Keratinocyte (primary cell): Measurements from ENCODE around the gene RFTN1. TPM values are rescaled to one million over a fixed set of nuclear protein-coding genes. Genes with fewer than 3 reads are reported as not detected.

Experiments used
- DNase-seq: peaks from one replicate; pipeline ENCODE4 v3.0.0-alpha.2; 2011; ENCODE audit warnings: low read depth, missing footprints, low spot score
- FAIRE-seq: peaks from 2 replicates; lab custom pipeline; 2011; peaks lifted over from hg19 to GRCh38; lab: Jason Lieb, UNC
- H2AFZ ChIP-seq: 2 replicates; pipeline ENCODE4 v1.6.0; 2012; ENCODE audit warnings: low read length, control low read depth, inconsistent platforms; ENCODE audit not compliant: control insufficient read depth
- H3K27ac ChIP-seq: 2 replicates; pipeline ENCODE4 v1.5.1; 2011; ENCODE audit warnings: low read length; ENCODE audit not compliant: control insufficient read depth, insufficient read depth
- H3K27me3 ChIP-seq: 3 replicates; pipeline ENCODE4 v1.6.0; 2011; ENCODE audit warnings: low read length; ENCODE audit not compliant: control insufficient read depth, insufficient read depth; ENCODE audit errors: extremely low read depth
- H3K36me3 ChIP-seq, 2 experiments: 2 replicates in 1 of 2; 3 replicates in 1 of 2; pipeline ENCODE4 v1.5.1; 2011; ENCODE audit warnings: low read length in 2 of 2, mild to moderate bottlenecking in 1 of 2; ENCODE audit not compliant: control insufficient read depth in 2 of 2, insufficient read depth in 2 of 2; ENCODE audit errors: extremely low read depth in 1 of 2
- H3K4me1 ChIP-seq: 3 replicates; pipeline ENCODE4 v1.5.1; 2011; ENCODE audit warnings: low read length; ENCODE audit not compliant: control insufficient read depth, insufficient read depth; ENCODE audit errors: extremely low read depth
- H3K4me2 ChIP-seq: 3 replicates; pipeline ENCODE4 v1.6.0; 2011; ENCODE audit warnings: low read depth, low read length; ENCODE audit not compliant: control insufficient read depth, insufficient read depth; ENCODE audit errors: extremely low read depth
- H3K4me3 ChIP-seq, 3 experiments: fragments of 200-600 bp in 1 of 3; sonication (generic) in 1 of 3; 2 replicates in 2 of 3; 3 replicates in 1 of 3; pipeline ENCODE4 v1.5.1; 2011 to 2016; ENCODE audit warnings: low read length in 3 of 3, mild to moderate bottlenecking in 3 of 3, control low read depth in 2 of 3, inconsistent platforms in 1 of 3, low read depth in 1 of 3, mixed read lengths in 1 of 3, mixed run types in 1 of 3, moderate library complexity in 1 of 3; ENCODE audit not compliant: control insufficient read depth in 2 of 3, insufficient read depth in 2 of 3; ENCODE audit errors: extremely low read depth in 1 of 3
- H3K79me2 ChIP-seq: 2 replicates; pipeline ENCODE4 v1.6.0; 2012; ENCODE audit warnings: low read length; ENCODE audit not compliant: control insufficient read depth, insufficient read depth
- H3K9ac ChIP-seq: 3 replicates; pipeline ENCODE4 v1.6.0; 2011; ENCODE audit warnings: low read length; ENCODE audit not compliant: control insufficient read depth, insufficient read depth; ENCODE audit errors: extremely low read depth
- H3K9me1 ChIP-seq: 3 replicates; pipeline ENCODE4 v1.6.0; 2011; ENCODE audit warnings: low read length; ENCODE audit not compliant: control insufficient read depth, insufficient read depth; ENCODE audit errors: extremely low read depth
- H3K9me3 ChIP-seq: 2 replicates; pipeline ENCODE4 v1.5.1; 2012; ENCODE audit warnings: low read depth, low read length; ENCODE audit not compliant: control insufficient read depth
- H4K20me1 ChIP-seq: 3 replicates; pipeline ENCODE4 v1.6.0; 2011; ENCODE audit warnings: low read length; ENCODE audit not compliant: control insufficient read depth, insufficient read depth; ENCODE audit errors: extremely low read depth
- EZH2 ChIP-seq: IDR thresholded peaks from one replicate; pipeline ENCODE4 v1.6.1; 2012; ENCODE audit warnings: inconsistent platforms, mild to moderate bottlenecking, low read length, moderate library complexity
- dilution Hi-C: fragments of 300-500 bp; cut with MboI; formaldehyde crosslinking; loops from one replicate; pipeline ENCODE4 v1.7.0; 2020; ENCODE audit warnings: low sequenced_read_pairs; ENCODE audit not compliant: extremely low pct_ligation_motif_present
- polyA plus RNA-seq, 5 experiments: library from polyadenylated mRNA; depleted of rRNA in 3 of 5; stranded (reverse) in 3 of 5; stranded (forward) in 1 of 5; unstranded in 1 of 5; fragments of >200 nt; gene quantifications; 1 replicate in 1 of 5; 2 replicates in 3 of 5; 3 replicates in 1 of 5; pipeline versions ENCODE4 v1.2.1 to v1.2.3, GENCODE V29; 2011 to 2012; ENCODE audit warnings: missing spikeins in 2 of 5, low read depth in 1 of 5, low replicate concordance in 1 of 5
- TF ChIP-seq, protein P1 (sequence below), 3 experiments: IDR thresholded peaks in 1 of 3; conservative IDR thresholded peaks in 1 of 3; optimal IDR thresholded peaks in 1 of 3; 2 replicates in 2 of 3; 3 replicates in 1 of 3; pipeline versions ENCODE3 to v1.5.1; 2011; ENCODE audit warnings: low read length in 3 of 3, mild to moderate bottlenecking in 3 of 3, moderate library complexity in 2 of 3, control low read depth in 1 of 3, inconsistent platforms in 1 of 3; ENCODE audit not compliant: insufficient read depth in 2 of 3; ENCODE audit errors: extremely low read depth in 1 of 3

Gene RFTN1
- polyA plus RNA-seq, 1 donor (not counting 4 experiments of a cell fraction or from before 2014, with no cell fraction given): 18.0 TPM

DNA sequence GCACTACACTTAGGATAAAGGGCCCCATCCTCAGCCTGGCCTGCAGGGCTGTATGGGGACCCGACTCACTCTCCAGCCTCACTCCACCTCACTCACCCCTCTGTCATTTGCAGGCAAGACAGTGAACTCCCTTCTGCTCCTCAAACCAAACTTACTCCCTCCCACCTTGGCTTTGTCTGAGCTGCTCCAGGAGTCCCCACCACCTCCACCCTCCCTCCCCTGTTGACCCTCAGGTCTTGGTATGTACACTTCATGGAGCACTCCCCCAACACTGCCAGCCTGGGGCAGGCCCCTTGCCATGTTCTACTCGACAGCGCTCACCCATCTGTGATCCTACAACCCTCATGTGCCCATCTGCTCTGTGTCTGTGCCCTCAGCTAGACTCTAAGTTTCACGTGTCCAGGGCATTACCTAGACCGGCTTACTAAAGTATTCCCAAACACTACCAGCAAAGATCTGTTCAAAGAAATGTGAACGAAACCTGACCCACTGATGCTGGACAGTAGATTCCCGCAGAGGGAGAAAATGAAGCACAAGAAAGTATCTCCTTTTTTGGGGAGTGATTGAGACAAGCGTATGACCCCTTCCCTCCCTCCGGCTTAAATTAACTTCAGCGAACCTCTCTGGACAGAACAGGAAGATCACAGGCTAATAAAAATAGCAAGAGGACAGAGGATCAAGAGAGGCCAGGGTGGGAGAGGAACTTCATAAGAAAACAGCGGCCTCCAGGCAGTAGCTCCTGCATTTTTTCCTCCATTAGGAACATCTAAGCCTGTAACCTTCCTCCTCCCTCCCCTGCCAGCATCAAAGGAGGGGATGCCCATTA is 113.2 kb downstream of the RFTN1 start:
- Histone ChIP-seq H3K4me1 (peaks cover 7% of the 10 kb centered on the region), H3K27me3 (no peaks in the 10 kb centered on the region), H3K9me1 (no peaks in the 10 kb centered on the region), H3K79me2 (no peaks in the 10 kb centered on the region), H3K9ac (no peak overlapping the region), H3K4me2 (no peak overlapping the region), H3K9me3 (no peaks in the 10 kb centered on the region), H3K36me3 (no peaks in the 10 kb centered on the region), H4K20me1 (no peaks in the 10 kb centered on the region), H3K27ac (no peak overlapping the region), H2AFZ (no peak overlapping the region), H3K4me3 (no peak overlapping the region)
- dilution Hi-C loops: no loop called here
- TF ChIP-seq, protein P1, sequence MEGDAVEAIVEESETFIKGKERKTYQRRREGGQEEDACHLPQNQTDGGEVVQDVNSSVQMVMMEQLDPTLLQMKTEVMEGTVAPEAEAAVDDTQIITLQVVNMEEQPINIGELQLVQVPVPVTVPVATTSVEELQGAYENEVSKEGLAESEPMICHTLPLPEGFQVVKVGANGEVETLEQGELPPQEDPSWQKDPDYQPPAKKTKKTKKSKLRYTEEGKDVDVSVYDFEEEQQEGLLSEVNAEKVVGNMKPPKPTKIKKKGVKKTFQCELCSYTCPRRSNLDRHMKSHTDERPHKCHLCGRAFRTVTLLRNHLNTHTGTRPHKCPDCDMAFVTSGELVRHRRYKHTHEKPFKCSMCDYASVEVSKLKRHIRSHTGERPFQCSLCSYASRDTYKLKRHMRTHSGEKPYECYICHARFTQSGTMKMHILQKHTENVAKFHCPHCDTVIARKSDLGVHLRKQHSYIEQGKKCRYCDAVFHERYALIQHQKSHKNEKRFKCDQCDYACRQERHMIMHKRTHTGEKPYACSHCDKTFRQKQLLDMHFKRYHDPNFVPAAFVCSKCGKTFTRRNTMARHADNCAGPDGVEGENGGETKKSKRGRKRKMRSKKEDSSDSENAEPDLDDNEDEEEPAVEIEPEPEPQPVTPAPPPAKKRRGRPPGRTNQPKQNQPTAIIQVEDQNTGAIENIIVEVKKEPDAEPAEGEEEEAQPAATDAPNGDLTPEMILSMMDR (optimal IDR thresholded peaks at IDR 0.05 in 1 of 3, IDR thresholded peaks at IDR 0.05 in 1 of 3, conservative IDR thresholded peaks at IDR 0.05 in 1 of 3; ENCODE audit: extremely low read depth in 1 of 3, insufficient read depth in 2 of 3, low read length in 3 of 3): no peak
- no peak for TF ChIP-seq EZH2
- no peak for FAIRE-seq
- no peak for DNase-seq

DNA sequence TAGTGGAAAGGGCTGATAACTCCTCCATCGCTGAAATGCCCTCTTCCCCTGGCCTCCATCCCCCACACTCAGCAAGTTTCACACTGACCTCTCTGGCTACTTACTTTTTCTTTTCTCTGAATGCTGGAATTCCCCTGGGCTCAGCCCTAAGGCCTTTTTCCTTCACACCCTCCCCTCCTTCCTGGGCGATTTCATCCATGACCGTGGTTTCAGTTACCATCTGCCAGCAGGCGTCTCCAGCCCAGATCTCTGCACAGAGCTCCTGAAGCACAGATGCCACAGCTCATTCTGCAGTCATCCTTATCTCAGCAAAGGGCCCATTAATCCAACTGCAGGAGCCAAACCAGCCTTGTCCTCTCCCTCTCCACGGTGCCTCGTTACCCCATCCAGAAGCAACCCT is 114.0 kb downstream of the RFTN1 start:
- no peak for FAIRE-seq

More for the DNA sequence above, 114.0 kb downstream of the RFTN1 start:
- no peak overlapping the region for H3K27ac ChIP-seq
- no peaks in the 10 kb centered on the region for H4K20me1 ChIP-seq
- no peaks in the 10 kb centered on the region for H3K27me3 ChIP-seq
- peaks cover 7% of the 10 kb centered on the region for H3K4me1 ChIP-seq
- no peak overlapping the region for H3K4me3 ChIP-seq
- H2AFZ ChIP-seq: no peak overlapping the region
- dilution Hi-C loops: no loop called here
- DNase-seq: no peak
- H3K9me1 ChIP-seq: no peaks in the 10 kb centered on the region
- H3K79me2 ChIP-seq: no peaks in the 10 kb centered on the region
- no peaks in the 10 kb centered on the region for H3K36me3 ChIP-seq
- no peaks in the 10 kb centered on the region for H3K9me3 ChIP-seq
- TF ChIP-seq, protein P1 (optimal IDR thresholded peaks at IDR 0.05 in 1 of 3, IDR thresholded peaks at IDR 0.05 in 1 of 3, conservative IDR thresholded peaks at IDR 0.05 in 1 of 3; ENCODE audit: extremely low read depth in 1 of 3, insufficient read depth in 2 of 3, low read length in 3 of 3): no peak
- TF ChIP-seq EZH2: no peak
- H3K4me2 ChIP-seq: no peak overlapping the region
- H3K9ac ChIP-seq: no peak overlapping the region
